ENCODE data around the gene SLC4A1.

SLC4A1 gene

DNA sequence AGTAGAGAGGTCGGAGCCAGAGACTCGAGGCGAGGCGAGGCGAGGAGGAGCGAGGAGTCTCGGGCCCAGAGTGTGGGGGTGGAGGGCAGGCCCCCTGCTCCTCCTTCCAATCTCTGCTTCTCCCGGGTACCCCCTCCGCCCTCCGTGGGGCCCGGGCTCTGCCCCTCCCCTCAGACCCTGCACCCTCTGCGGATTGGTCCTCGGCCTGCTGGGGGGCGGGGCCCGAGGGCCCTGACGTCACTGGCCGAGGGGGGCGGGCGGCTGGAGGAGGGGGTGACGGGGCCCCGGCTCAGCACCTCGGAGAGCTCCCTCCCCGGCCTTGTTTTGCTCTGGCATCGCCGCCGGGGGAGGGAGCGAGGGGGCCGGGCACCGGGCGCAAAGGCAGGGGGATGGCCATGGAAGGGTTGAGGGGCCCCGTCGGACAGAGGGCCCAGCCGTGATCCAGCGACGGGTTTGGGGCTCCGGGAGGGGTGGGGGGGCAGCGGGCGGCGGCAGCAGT is 40.4 kb upstream of the SLC4A1 start, which contains the start of gene RUNDC3A:
RUNDC3A (plus strand) TSS at position 282 of the 499 bp plus-strand sequence. CDS start 232 bp downstream, outside the sequence.
- Histone ChIP-seq H3K27ac (peak within 1 kb of the TSS in 1 of 2 donors; percentile 37), H3K4me3 (peak within 1 kb of the TSS; percentile 72)
- TF ChIP-seq, protein P1, sequence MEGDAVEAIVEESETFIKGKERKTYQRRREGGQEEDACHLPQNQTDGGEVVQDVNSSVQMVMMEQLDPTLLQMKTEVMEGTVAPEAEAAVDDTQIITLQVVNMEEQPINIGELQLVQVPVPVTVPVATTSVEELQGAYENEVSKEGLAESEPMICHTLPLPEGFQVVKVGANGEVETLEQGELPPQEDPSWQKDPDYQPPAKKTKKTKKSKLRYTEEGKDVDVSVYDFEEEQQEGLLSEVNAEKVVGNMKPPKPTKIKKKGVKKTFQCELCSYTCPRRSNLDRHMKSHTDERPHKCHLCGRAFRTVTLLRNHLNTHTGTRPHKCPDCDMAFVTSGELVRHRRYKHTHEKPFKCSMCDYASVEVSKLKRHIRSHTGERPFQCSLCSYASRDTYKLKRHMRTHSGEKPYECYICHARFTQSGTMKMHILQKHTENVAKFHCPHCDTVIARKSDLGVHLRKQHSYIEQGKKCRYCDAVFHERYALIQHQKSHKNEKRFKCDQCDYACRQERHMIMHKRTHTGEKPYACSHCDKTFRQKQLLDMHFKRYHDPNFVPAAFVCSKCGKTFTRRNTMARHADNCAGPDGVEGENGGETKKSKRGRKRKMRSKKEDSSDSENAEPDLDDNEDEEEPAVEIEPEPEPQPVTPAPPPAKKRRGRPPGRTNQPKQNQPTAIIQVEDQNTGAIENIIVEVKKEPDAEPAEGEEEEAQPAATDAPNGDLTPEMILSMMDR (IDR thresholded peaks at IDR 0.05) = no peak
- DNase-seq (ENCODE audit: low spot score) = no peak

DNA sequence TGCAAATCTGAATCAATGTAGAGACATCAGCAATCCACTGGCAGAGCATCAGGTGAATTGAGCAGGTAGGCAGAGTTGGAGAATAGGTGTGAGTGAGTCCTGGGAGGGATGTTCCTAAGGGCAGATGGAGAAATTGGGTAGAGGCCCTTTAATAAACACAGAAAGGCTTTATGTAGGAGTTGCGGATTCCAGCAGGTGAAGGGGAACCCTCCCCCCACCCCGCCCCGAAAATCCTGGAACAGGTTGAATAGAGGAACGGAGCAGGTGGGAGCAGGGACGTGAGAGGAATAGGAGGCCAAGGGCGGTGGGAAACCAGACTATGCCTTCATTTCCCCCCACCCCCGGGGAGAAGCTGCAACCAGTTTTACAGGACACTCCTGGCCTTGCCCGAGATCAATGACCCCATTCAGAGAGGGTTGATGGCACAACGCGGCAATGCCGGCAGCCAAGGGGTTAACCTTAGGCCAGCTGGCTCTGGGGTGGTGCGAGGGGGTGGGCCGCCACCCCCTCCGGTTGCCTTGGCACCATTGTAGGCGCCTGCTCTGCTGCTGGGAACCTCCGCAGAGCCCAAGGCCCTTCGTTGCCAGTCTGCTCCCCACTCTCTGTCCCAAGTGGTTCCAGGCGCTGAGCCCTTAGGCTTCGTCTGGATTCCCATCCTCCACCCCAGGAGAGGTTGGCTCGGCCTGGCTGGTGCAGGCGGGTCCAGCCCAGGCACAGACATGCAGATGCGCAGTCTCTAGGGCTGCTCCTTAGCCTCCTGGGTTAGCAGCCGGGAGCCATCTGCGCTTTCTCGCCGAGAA is 39.7 kb upstream of the SLC4A1 start:
- TF ChIP-seq, protein P1 (IDR thresholded peaks at IDR 0.05) = no peak
- no peak for DNase-seq (ENCODE audit: low spot score)
- Histone ChIP-seq H3K27ac (no peak overlapping the region), H3K4me3 (peak overlapping the region; percentile 72)

DNA sequence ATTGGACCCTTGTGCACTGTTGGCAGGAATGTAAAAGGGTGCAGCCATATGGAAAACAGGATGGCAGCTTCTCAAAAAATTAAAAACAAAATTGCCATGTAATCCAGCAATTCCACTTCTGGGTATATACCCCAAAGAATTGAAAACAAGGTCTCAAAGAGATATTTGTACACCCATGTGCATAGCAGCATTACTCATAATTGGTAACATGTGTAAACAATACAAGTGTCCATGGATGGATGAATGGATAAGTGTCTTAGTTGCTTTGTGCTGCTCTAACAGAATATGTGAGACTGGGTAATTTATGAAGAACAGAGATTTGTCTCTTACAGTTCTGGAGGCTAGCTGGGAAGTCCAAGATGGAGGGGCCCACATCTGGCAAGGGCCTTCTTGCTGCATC is 36.7 kb upstream of the SLC4A1 start:
- TF ChIP-seq, protein P1 (IDR thresholded peaks at IDR 0.05) = no peak
- no peak overlapping the region for H3K27ac ChIP-seq
- H3K4me3 ChIP-seq = no peak overlapping the region
- no peak for DNase-seq (ENCODE audit: low spot score)

DNA sequence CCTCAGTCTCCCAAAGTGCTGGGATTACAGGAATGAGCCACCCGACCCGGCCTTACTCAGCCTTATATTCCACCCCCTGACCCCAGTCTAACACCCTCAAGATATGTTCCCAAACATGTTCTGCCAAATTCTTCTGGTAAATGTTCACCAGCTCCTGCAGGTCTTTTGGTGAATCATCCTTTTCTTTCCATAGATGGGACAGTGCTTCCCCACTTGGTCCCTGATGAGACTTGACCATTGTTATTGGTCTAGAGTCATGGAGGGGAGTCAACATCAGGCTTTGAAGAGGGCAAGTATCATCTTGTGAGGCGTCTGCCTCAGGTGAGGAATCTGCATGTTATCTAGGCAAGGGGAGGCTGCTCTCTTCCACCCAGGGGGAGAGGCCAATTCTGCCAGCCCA is 30.0 kb upstream of the SLC4A1 start:
- Histone ChIP-seq H3K27ac (no peak overlapping the region), H3K4me3 (no peak overlapping the region)
- DNase-seq (ENCODE audit: low spot score) = no peak
- TF ChIP-seq, protein P1 (IDR thresholded peaks at IDR 0.05) = no peak

DNA sequence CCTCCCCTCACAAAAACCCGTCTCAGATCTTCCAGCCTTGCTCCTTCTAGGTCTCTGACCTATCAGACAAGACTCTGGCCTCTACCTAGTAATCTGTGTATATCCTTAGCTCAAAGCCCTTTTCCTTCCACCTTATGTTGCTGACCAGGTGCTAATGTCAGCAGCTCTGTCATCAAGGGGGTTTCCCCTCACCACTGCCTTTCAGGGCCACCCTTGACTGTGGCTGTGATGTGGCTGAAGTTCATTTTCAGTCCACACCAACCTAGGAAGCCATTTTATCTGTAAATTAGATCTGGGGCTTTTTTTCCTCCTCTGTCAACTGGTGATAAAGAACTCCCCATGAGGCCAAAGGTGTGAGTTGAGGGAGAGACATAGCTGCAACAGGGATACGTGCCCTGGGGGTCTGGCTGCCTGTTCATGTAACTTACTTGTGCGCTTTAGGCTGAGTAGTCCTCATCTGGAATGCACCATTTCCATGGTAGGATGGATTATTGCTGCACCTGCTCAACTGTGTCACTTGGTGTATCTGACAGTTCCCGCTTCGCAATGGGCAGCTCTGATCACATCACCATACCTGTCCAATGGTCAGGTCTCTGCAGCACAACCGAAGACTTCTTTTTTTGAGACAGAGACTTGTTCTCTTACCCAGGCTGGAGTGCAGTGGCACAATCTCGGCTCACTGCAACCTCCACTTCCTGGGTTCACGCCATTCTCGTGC is 25.7 kb upstream of the SLC4A1 start:
- Histone ChIP-seq H3K27ac (no peak overlapping the region), H3K4me3 (no peak overlapping the region)
- TF ChIP-seq, protein P1 (IDR thresholded peaks at IDR 0.05) = no peak
- DNase-seq (ENCODE audit: low spot score) = no peak

DNA sequence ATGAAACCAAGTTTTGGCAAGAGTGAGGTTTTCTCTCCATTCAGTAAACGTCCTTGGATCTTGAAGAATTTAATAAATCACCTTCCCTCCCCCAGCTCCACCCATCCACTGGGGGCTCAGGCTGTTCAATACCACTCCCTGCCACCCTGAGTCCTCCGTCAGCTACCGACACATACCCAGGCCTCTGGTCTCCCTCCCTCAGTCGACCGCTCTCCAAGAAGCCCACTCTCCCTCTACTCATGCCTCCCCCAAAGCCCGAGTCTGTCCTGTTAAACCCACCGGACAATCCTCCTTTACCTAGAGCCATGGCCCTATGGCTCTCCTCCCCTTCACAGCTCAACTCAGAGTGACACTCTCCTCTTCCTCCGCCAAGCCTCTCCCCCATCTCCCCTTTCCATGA is 19.7 kb upstream of the SLC4A1 start:
- TF ChIP-seq, protein P1 (IDR thresholded peaks at IDR 0.05) = no peak

More for the DNA sequence above, 19.7 kb upstream of the SLC4A1 start:
- Histone ChIP-seq H3K27ac (no peak overlapping the region), H3K4me3 (no peak overlapping the region)
- DNase-seq (ENCODE audit: low spot score) = no peak
